ENCODE results near the gene MME. TPM values are rescaled to one million over a fixed set of nuclear protein-coding genes. Genes with fewer than 3 reads are reported as not detected.

The MME gene
- total RNA-seq, 1 donor from 2014 or later, result 65.8 TPM

GRCh38 chr3:155053756-155054155 lies 26.4 kb upstream of the MME start:
- peaks cover 10% of the 10 kb centered on the region for H3K9me3 Mint-ChIP-seq
- no peak for DNase-seq (ENCODE audit: extremely low spot score, unreplicated experiment)
- H3K36me3 Mint-ChIP-seq, result no peaks in the 10 kb centered on the region
- no peaks in the 10 kb centered on the region for H3K4me1 Mint-ChIP-seq (ENCODE audit: unreplicated experiment)
- no peak overlapping the region for H3K27ac Mint-ChIP-seq
- H3K27me3 Mint-ChIP-seq, result no peaks in the 10 kb centered on the region
- H3K4me3 Mint-ChIP-seq, result no peak overlapping the region
- TF ChIP-seq CTCF (conservative IDR thresholded peaks at IDR 0.05), result no peak

GRCh38 chr3:155064920-155065319 lies 15.2 kb upstream of the MME start:
- no peak overlapping the region for H3K4me3 Mint-ChIP-seq
- H3K36me3 Mint-ChIP-seq, result no peaks in the 10 kb centered on the region

GRCh38 chr3:155065537-155065936 lies 14.6 kb upstream of the MME start:
- DNase-seq (ENCODE audit: extremely low spot score, unreplicated experiment), result no peak
- no peak overlapping the region for H3K4me3 Mint-ChIP-seq
- H3K9me3 Mint-ChIP-seq, result no peaks in the 10 kb centered on the region
- no peak for TF ChIP-seq CTCF (conservative IDR thresholded peaks at IDR 0.05)
- peaks cover 14% of the 10 kb centered on the region for H3K4me1 Mint-ChIP-seq (ENCODE audit: unreplicated experiment)
- H3K27ac Mint-ChIP-seq, result no peak overlapping the region
- H3K36me3 Mint-ChIP-seq, result no peaks in the 10 kb centered on the region
- H3K27me3 Mint-ChIP-seq, result no peaks in the 10 kb centered on the region

More at GRCh38 chr3:155064920-155065319, 15.2 kb upstream of the MME start:
- no peak overlapping the region for H3K27ac Mint-ChIP-seq
- TF ChIP-seq CTCF (conservative IDR thresholded peaks at IDR 0.05), result no peak
- no peaks in the 10 kb centered on the region for H3K9me3 Mint-ChIP-seq
- DNase-seq (ENCODE audit: extremely low spot score, unreplicated experiment), result no peak
- H3K27me3 Mint-ChIP-seq, result no peaks in the 10 kb centered on the region
- peaks cover 16% of the 10 kb centered on the region for H3K4me1 Mint-ChIP-seq (ENCODE audit: unreplicated experiment)

- no peaks in the 10 kb centered on the region for H3K36me3 Mint-ChIP-seq
- H3K27me3 Mint-ChIP-seq, result no peaks in the 10 kb centered on the region
- peaks cover 4% of the 10 kb centered on the region for H3K9me3 Mint-ChIP-seq
- no peak overlapping the region for H3K27ac Mint-ChIP-seq
- H3K4me1 Mint-ChIP-seq (ENCODE audit: unreplicated experiment), result peaks cover 23% of the 10 kb centered on the region
- no peak for DNase-seq (ENCODE audit: extremely low spot score, unreplicated experiment)
- TF ChIP-seq CTCF (conservative IDR thresholded peaks at IDR 0.05), result no peak
- H3K4me3 Mint-ChIP-seq, result no peak overlapping the region
Measured at GRCh38 chr3:155069729-155070128, 10.4 kb upstream of the MME start.

- no peak for TF ChIP-seq CTCF (conservative IDR thresholded peaks at IDR 0.05)
- Mint-ChIP-seq H3K4me1 (ENCODE audit: unreplicated experiment) (peaks cover 22% of the 10 kb centered on the region), H3K4me3 (no peak overlapping the region)
Measured at GRCh38 chr3:155070316-155070715, 9.8 kb upstream of the MME start.

GRCh38 chr3:155070932-155071387 lies 9.2 kb upstream of the MME start:
- H3K9me3 Mint-ChIP-seq, result peaks cover 8% of the 10 kb centered on the region
- DNase-seq (ENCODE audit: extremely low spot score, unreplicated experiment), result no peak
- H3K4me1 Mint-ChIP-seq (ENCODE audit: unreplicated experiment), result peaks cover 18% of the 10 kb centered on the region
- H3K27ac Mint-ChIP-seq, result no peak overlapping the region
- H3K4me3 Mint-ChIP-seq, result no peak overlapping the region
- H3K27me3 Mint-ChIP-seq, result no peaks in the 10 kb centered on the region
- no peaks in the 10 kb centered on the region for H3K36me3 Mint-ChIP-seq
- TF ChIP-seq CTCF (conservative IDR thresholded peaks at IDR 0.05), result no peak

More at GRCh38 chr3:155070316-155070715, 9.8 kb upstream of the MME start:
- no peak overlapping the region for H3K27ac Mint-ChIP-seq
- no peaks in the 10 kb centered on the region for H3K36me3 Mint-ChIP-seq
- H3K27me3 Mint-ChIP-seq, result no peaks in the 10 kb centered on the region
- peaks cover 4% of the 10 kb centered on the region for H3K9me3 Mint-ChIP-seq
- no peak for DNase-seq (ENCODE audit: extremely low spot score, unreplicated experiment)
